Kasumi-1 (cell line): ENCODE measurements around the gene LRRC37A.
A peak's percentile ranks its signal among the peaks of the same experiment; 100 is the strongest.
"Not testable (repeated sequence)": the region's sequence is repeated elsewhere in the genome, so short reads cannot be mapped to it uniquely, and the experiment has no call there.

Source experiments
- DNase-seq, 2 experiments: peaks; one replicate each; lab custom pipeline; 2025; lab: John Stamatoyannopoulos, UW

The LRRC37A gene

GRCh38 chr17:46287587-46287986 is 7.3 kb upstream of the LRRC37A start:
- DNase-seq: not testable (repeated sequence)

GRCh38 chr17:46290906-46291546 is 3.9 kb upstream of the LRRC37A start:
- peak; percentile 53 to 54 for DNase-seq

DNA sequence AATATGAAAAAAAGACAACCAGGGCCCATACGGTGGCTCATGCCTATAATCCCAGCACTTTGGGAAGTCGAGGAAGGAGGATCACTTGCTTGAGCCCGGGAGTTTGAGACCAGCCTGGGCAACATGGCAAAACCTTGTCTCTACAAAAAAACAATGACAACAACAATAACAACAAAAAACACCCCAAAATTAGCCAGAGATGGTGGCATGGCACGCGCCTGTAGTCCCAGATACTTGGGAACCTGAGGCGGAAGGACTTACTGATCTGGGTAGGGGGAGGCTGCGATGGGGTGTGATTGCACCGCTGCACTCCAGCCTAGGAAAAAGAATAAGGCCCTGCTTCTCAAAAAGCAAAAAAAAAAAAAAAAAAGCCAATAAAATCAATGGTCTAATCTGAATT is 3.3 kb upstream of the LRRC37A start:
- DNase-seq: not testable (repeated sequence)

- not testable (repeated sequence) for DNase-seq
These were observed 46.3 kb downstream of the LRRC37A start for GRCh38 chr17:46341220-46341619.

DNA sequence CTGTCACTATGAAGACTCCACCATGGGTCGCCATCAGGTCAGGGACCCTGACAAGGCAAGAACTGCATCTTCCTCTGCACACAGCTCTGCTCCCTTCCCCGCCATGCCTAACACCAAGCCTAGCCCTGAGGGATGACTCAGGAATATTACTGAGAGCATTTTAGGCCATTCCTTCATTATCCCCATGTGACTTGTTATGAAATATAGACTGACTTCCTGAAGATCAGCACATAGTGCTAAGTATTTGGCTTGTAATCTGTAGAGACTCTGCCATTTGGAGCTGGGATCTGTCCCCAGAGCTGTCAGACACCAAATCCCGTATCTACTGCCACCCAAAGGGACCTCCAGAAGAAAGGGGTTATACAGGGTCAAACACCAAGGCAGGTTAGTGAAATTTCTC is 47.2 kb downstream of the LRRC37A start:
- DNase-seq: not testable (repeated sequence)

DNA sequence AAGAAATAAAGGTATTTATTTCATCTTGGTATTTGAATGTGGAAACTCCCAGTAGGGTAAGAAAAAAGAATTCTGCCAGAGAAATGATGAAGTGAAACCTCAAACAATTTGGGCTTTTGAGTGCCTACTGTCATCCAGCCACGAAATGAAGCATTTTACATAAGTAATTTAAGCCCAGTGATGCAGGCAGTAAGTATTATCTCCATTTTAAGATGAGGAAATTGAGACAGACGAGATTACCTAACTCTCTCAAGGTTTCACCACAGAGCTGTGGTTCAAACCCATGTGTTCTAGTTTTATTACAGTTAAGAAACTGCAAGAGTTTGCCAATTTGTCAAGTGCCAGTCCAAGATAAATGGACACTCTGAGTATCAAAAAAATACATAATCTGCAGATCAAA is 53.4 kb downstream of the LRRC37A start:
- not testable (repeated sequence) for DNase-seq

- not testable (repeated sequence) for DNase-seq
These were observed 54.1 kb downstream of the LRRC37A start for GRCh38 chr17:46349060-46349459.

DNA sequence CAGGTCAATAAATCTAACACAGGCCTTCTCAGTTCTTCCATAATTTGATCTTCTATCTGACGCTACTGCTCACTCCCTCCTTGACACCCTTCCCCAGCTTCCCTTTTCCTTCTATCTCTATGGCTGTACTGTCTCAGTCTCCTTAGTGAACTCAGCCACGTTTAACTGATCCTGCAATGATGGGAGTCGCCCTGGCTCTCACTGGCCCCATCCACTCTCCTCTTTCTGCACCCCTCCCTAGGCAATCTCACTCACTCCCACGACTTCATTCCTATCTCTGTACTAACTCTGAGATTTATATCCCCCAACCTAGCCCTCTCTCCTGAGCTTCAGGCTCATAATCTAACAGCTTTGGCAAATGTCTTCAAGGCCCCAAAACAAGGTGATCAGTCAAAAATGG is 58.9 kb downstream of the LRRC37A start:
- DNase-seq: not testable (repeated sequence)

DNA sequence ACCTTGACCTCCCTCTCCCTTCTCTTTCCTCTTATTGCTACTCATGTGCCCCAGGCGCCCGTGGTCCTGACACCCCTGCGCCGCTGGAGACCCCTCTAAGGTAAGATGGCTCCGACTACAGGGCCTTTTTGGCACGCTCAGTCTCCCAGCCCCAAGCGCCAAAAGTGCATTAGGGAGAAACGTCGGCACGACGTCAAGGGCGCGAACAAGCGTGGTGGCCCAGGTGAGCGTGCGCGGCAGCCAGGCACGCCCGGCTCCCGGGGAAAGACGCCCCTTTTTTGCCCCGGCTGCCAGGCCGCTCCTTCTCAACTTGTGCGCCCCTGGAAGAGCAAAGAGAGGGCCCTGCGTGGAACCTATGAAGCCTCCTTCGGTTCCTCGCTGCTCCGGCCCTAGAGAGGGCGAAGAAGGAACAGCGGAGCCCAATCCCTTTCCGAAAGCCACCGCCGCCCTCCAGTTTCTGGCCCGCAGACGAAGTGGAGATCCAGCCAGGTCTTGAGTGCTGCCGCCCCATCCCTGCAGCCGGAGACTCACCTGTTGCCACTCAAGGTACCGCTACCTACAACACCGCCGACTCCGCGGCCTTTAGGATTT is 66.3 kb downstream of the LRRC37A start:
- DNase-seq: not testable (repeated sequence)

DNA sequence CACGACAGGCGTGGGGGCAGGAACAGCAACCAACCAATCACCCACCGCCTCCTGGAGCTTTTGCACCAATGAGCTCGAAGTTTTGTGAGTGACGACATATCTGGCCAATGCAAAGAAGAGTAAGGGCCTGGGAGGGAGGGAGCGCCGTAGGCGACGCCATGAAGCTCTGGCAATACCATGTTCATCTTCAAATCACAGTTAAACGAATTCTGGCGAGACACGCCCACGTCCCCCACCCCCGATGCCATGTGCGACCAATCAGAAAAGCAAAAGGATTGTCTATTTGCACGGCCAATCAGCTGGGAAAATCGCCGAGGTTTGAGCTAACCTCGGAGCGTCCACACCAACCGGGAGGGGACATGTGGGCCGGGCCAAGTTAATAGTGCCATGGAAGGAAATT is 66.8 kb downstream of the LRRC37A start, which contains the start of gene ARL17B:
Gene ARL17B, minus strand, starts transcription at position 12 of the 400 bp plus-strand sequence. CDS start 3,369 bp downstream, outside the sequence.
- DNase-seq: not testable (repeated sequence)

DNA sequence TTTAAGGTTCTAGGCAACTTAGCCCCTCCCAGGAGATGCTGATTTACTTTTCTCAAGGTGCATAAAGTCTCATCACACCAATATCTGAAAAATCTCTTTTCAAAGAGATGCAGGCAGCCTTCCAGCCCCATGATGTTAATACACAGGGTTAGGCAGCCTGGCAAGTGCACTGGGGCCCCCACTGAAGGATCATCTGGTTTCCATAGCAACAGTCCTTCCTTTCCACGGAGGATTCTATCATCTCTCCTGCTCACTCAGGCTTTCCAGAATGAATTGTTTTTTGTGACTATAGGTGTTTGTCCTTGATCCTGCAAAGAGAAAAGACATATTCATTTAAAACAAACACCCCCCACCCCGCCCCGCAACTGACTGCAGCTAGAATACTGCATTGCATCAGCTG is 72.6 kb downstream of the LRRC37A start:
- not testable (repeated sequence) for DNase-seq

- not testable (repeated sequence) for DNase-seq
These were observed 77.6 kb downstream of the LRRC37A start for GRCh38 chr17:46372236-46373229.

DNA sequence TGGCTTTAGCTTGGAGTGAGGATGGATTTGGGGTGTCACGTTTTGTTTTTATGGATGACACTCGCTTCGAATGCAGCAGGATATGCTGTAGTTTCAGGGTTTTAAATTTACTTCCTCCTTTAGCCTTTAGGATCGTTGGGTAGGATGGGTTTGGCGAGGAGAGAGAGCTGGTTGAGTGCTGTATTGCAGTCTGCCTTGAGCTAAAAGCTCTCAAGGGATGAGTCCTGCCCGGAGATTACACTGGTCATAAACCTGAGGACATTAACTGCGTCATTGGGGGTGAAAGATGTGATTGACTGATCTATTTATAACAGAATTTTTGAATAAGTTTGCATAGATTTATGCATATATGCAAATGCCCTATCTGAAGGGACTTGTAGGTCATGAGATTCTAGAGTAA is 78.5 kb downstream of the LRRC37A start:
- not testable (repeated sequence) for DNase-seq

DNA sequence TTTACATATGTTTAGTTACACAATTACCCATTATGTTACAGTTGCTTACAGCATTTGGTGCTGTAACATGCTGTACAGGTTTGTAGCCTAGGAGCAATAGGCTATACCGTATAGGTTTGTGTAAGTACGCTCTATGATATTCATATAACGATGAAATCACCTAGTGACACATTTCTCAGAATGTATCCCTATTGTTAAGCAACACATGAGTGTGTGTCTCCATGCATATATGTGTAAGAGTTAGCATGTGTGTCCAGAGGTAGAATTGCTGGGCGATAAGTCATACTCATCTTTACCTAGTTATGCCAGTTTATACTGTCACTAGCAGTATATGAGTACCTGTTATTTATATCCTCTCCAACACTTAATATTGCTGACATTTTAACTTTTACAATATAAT is 88.2 kb downstream of the LRRC37A start:
- not testable (repeated sequence) for DNase-seq

DNA sequence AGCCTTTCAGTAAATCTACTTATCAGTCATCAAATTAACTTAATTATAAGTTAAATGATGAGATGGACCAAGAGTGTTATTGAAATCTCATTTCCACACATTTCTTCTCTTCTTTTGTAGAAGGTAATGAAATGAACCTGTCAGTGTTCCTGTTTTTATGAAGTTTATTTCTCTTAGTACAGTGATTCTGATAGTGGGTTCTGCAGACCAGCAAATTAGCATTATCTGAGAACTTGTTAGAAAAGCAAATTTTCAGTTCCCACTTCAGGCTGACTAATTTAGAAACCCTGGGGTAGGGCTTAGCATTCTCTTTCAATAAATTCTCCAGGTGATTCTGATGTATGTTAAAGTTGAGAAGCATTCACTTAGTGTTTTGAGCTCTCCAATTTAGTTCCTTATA is 90.6 kb downstream of the LRRC37A start:
- not testable (repeated sequence) for DNase-seq
